ENCODE data around the gene LPO.
A peak's percentile ranks its signal among the peaks of the same experiment; 100 is the strongest.

Gene LPO

GRCh38 chr17:58277107-58277801, 38.9 kb downstream of the LPO start:
- no peak overlapping the region for H3K4me3 ChIP-seq (ENCODE audit: low read depth, low read length)
- no peak for DNase-seq (ENCODE audit: low read depth)
- TF ChIP-seq CTCF (IDR thresholded peaks at IDR 0.05; ENCODE audit: control insufficient read depth, extremely low read depth, insufficient read depth): peak; percentile 42

- no peak for TF ChIP-seq CTCF (IDR thresholded peaks at IDR 0.05; ENCODE audit: control insufficient read depth, extremely low read depth, insufficient read depth)
- no peak for DNase-seq (ENCODE audit: low read depth)
- no peak overlapping the region for H3K4me3 ChIP-seq (ENCODE audit: low read depth, low read length)
Observed at GRCh38 chr17:58277802-58278595, 39.6 kb downstream of the LPO start.

- DNase-seq (ENCODE audit: low read depth): no peak
- no peak overlapping the region for H3K4me3 ChIP-seq (ENCODE audit: low read depth, low read length)
- no peak for TF ChIP-seq CTCF (IDR thresholded peaks at IDR 0.05; ENCODE audit: control insufficient read depth, extremely low read depth, insufficient read depth)
Observed at GRCh38 chr17:58278661-58279015, 40.3 kb downstream of the LPO start.

GRCh38 chr17:58279016-58279711, 40.8 kb downstream of the LPO start:
- no peak for DNase-seq (ENCODE audit: low read depth)
- no peak for TF ChIP-seq CTCF (IDR thresholded peaks at IDR 0.05; ENCODE audit: control insufficient read depth, extremely low read depth, insufficient read depth)
- no peak overlapping the region for H3K4me3 ChIP-seq (ENCODE audit: low read depth, low read length)

GRCh38 chr17:58279736-58280479, 41.5 kb downstream of the LPO start:
- no peak overlapping the region for H3K4me3 ChIP-seq (ENCODE audit: low read depth, low read length)
- no peak for TF ChIP-seq CTCF (IDR thresholded peaks at IDR 0.05; ENCODE audit: control insufficient read depth, extremely low read depth, insufficient read depth)
- no peak for DNase-seq (ENCODE audit: low read depth)

GRCh38 chr17:58280480-58281217, 42.3 kb downstream of the LPO start, which contains the start of gene MPO:
MPO (minus strand) TSS chr17:58280935; CDS start chr17:58280758, 177 bp downstream.
- no peak within 1 kb of the TSS for H3K4me3 ChIP-seq (ENCODE audit: low read depth, low read length)
- no peak for TF ChIP-seq CTCF (IDR thresholded peaks at IDR 0.05; ENCODE audit: control insufficient read depth, extremely low read depth, insufficient read depth)
- DNase-seq (ENCODE audit: low read depth): no peak
